GOT3 (cell line): ENCODE results near the gene OBP2A.
"Not testable (repeated sequence)": the region's sequence is repeated elsewhere in the genome, so short reads cannot be mapped to it uniquely, and the experiment has no call there.

Experiments used
- DNase-seq: peaks from one replicate; lab custom pipeline; 2025; ENCODE audit warnings: mixed read lengths; lab: John Stamatoyannopoulos, UW

The OBP2A gene

GRCh38 chr9:135509458-135509857 lies 36.5 kb upstream of the OBP2A start:
- DNase-seq: no peak

GRCh38 chr9:135512241-135512603 lies 33.7 kb upstream of the OBP2A start:
- no peak for DNase-seq

- no peak for DNase-seq
Observed at GRCh38 chr9:135512904-135513303, 33.0 kb upstream of the OBP2A start.

GRCh38 chr9:135513351-135513846 lies 32.5 kb upstream of the OBP2A start:
- DNase-seq: no peak

- DNase-seq: not testable (repeated sequence)
Observed at GRCh38 chr9:135513906-135514305, 32.0 kb upstream of the OBP2A start.

GRCh38 chr9:135514342-135515082 lies 31.4 kb upstream of the OBP2A start:
- DNase-seq: no peak

DNA sequence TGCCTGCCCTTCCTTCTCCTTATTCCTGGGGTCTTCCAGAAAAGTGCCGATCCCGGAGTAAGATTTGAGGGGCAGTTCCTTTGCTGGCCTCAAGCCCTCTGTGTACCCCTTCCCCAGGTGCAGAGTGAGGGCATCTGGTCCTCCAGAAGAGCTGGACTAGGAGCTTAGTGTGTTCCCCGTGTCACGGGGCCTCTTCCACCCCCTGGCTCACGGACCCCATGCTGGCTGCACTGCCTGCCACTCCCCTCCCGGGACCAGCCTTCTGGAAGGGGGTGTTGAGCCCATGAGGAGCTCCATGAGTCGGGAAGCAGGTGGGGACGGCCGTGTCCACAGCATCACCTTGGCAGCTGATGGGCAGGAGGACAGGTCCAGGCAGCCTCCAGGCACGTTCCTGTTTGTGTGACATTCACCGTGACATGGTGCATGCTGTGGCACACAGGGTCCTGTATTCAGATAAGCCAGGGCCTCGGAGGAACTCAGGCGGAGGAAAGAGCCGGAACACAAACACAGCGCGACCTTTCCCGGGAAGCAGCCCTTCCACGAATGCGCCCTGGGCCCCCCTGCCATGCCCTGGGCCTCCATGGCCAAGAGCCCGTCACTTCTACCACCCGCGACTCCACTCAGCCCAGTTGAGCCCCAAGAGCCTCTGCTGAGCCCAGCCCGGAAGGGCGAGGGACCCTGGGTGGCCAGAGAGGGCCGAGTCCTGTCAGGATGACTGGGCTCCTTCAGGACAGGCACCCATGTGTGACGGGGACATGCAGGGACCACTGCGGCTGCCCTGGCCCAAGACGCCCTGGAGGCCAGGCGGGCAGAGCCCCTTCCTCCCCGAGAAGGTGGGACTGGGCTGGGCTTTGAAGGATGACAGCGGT lies 30.6 kb upstream of the OBP2A start:
- no peak for DNase-seq

- no peak for DNase-seq
Observed at GRCh38 chr9:135516132-135516860, 29.6 kb upstream of the OBP2A start.

DNA sequence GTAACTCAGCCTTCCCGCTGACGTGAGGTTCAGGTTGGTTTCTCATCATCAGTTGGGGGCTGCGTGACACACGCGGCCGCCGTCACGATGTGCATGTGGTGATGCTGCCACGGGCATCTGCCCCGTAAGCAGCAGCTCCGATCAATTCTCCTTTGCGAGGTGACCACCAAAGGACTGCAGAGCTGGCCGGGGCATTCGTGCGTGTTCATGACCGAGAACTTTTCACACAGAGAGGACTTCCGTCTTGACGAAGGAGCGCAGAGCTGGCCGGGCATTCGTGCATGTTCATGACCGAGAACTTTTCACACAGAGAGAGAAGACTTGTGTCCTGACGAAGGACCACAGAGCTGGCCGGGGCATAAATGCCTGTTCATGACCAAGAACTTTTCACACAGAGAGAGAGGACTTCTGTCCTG lies 28.5 kb upstream of the OBP2A start:
- no peak for DNase-seq

DNA sequence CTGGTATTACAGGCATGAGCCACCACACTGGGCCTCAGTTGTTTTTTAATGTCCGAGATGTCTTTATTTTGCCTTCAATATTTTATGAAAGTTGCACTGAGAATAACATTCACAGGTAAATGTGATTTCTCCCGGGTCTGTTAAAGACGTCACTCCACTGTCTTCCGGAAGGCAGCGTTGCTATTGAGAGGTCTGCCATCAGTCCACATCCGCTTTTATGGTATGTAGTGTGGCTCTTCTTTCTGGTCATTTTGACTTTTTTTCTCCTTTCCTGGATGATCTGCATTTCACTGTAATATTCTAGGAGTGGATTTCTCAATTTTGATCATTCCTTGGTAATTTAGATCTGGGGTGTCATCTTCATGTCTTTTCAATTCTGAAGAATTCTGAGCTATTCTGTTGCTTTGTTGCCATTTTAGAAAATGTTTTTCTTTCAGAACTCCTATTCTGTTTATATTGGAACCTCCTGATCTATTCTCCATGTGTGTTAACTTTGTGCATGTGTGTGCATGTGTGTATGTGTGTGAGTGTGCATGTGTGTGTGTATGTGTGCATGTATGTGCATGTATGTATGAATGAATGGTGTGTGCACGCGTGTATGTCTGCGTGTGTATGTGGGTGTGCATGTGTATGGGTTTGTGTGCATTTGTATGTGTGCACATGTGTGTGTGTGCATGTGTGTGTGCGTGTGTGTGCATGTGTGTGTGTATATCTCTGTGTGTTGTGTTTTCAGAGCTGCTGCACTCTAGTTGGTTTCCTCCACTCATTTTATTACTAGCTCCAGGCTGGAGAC lies 26.6 kb upstream of the OBP2A start:
- DNase-seq: no peak

- DNase-seq: no peak
Observed at GRCh38 chr9:135520916-135521607, 24.9 kb upstream of the OBP2A start, which contains the start of gene LCN1. LCN1 (plus strand) TSS chr9:135521440; CDS start chr9:135521498, 58 bp downstream.

DNA sequence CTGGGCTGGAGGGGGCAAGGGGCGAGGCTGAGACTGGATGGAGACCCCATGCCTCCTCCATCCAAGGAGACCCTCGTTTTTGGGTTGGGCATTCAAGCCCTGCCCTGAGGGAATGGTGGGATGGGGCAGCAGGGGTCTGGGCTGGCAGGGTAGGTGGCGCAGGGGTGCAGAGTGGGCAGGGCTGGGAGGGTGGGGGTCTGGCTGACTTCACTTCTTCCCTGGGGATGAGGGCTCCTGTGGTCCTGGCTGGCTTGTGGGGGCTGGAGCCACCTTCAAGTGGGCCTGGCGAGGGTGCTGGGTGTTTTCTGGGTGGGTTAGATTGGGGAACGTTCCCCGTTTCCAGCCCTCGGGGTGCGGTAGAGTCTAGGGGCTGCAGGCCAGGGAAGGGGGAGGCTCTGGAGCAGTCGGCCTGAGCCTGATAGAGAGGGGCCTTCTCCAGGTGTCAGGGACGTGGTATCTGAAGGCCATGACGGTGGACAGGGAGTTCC lies 24.3 kb upstream of the OBP2A start:
- DNase-seq: no peak

GRCh38 chr9:135522137-135522877 lies 23.6 kb upstream of the OBP2A start:
- no peak for DNase-seq

- DNase-seq: no peak
Observed at GRCh38 chr9:135522931-135523330, 23.0 kb upstream of the OBP2A start.

GRCh38 chr9:135523521-135524129 lies 22.3 kb upstream of the OBP2A start:
- DNase-seq: no peak

GRCh38 chr9:135524130-135524861 lies 21.6 kb upstream of the OBP2A start:
- DNase-seq: no peak

GRCh38 chr9:135525241-135526088 lies 20.5 kb upstream of the OBP2A start:
- DNase-seq: no peak
